ENCODE measurements around the gene JRKL.
A peak's percentile ranks its signal among the peaks of the same experiment; 100 is the strongest.

JRKL gene
- total RNA-seq = 5.0 to 13.9 reads per million in 2 donors

GRCh38 chr11:96389720-96390487 is at the start of gene JRKL, which contains the start of gene CCDC82:
TSS of gene JRKL (plus strand) at chr11:96390013. CDS start at chr11:96390650, 637 bp downstream.
TSS of gene CCDC82 (minus strand) at chr11:96389912. CDS start at chr11:96384747, 5,165 bp downstream.
- peak; percentile 94 to 98 (median 96) for DNase-seq

DNA sequence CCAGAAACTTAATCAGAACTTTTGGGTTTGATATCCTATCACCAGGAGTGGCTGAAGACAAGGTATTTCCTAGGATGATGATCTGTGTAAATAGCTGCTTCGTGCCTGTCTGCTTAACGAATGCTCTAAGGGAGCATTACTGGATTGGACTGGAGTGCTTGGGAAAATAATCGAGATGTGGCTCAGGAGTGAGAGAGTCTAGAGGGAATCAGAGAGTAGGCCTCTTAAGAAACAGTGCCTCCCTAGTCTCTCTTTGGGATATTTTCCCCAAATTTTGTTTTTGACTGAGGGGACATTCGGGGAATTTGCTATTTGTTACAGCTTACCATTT is 49.3 kb upstream of the JRKL start:
- peak in 1 of 5 experiments; percentile 9 for DNase-seq

DNA sequence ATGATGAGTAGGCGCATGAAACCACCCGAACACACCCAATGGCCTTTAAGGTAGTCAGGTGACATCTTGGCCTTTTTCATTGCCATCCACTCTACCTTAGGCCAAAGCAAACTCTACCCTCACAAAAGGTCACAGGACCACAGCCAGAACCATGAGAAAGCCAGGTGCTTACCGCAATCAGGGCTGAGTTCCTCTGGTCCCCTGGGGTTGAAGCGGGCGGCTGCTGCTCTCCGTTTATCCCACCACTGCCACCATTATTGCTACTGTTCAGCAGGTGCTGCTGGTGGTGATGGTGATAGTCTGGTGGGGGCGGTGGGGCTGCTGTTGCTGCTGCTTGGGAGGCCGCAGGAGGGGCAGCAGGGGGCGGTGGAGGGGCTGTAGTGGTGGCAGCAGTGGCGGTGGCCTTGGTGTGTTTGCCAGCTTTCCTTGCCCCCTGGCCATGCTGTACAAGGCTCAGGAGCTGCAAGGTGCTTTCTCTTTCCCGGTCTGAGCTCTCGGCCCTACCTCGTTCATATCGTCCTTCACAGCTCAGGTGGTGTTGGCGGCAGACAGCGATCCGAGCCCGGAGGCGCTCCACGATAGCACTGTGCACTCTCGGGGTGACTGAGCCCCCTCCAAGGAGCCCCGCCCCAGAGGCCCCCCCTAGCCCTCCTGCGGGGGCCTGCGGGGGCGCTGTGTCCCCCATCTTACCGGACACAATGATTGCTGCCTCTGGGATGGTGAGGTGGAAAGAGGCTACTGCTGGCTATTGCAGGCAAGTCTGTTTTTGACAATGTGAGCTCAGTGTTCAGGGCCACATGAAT is 48.4 kb upstream of the JRKL start:
- DNase-seq = peak; percentile 44 to 83 (median 65)

GRCh38 chr11:96342014-96342960 is 47.5 kb upstream of the JRKL start:
- peak in 1 of 5 experiments; percentile 34 for DNase-seq

- peak; percentile 71 to 95 (median 82) for DNase-seq
Observed at GRCh38 chr11:96342961-96343711, 46.7 kb upstream of the JRKL start, which contains the start of gene MAML2. TSS of gene MAML2 (minus strand) at chr11:96343195. CDS start at chr11:96341895, 1,300 bp downstream.

GRCh38 chr11:96356848-96357247 is 33.0 kb upstream of the JRKL start:
- no peak for DNase-seq

DNA sequence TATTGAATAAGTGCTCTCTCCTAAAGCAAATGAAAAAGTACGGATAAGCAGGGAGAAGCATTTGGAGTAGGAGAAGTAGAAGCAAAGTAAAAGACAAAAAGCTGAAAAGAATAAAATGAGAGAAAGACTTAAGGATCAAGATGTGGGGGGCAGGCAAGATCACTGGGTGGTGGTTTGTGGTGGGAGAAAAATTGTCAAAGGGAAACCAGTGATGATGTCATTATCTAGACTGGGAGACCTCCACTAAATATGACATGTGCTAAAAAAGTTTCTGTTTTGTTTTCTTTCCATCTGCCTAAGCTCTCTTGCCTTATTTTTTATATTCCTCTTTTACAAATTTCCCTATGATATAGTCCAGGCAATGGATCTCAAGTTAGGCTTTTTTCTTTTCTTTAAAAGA is 32.0 kb upstream of the JRKL start:
- DNase-seq = peak in 2 of 5 experiments; percentile 9 to 65

GRCh38 chr11:96358321-96358720 is 31.5 kb upstream of the JRKL start:
- DNase-seq = peak in 1 of 5 experiments; percentile 37

GRCh38 chr11:96361778-96362177 is 28.0 kb upstream of the JRKL start:
- DNase-seq = no peak

- DNase-seq = no peak
Observed at GRCh38 chr11:96365493-96365892, 24.3 kb upstream of the JRKL start.

GRCh38 chr11:96366024-96366423 is 23.8 kb upstream of the JRKL start:
- DNase-seq = no peak

- no peak for DNase-seq
Observed at GRCh38 chr11:96367342-96367741, 22.5 kb upstream of the JRKL start.

DNA sequence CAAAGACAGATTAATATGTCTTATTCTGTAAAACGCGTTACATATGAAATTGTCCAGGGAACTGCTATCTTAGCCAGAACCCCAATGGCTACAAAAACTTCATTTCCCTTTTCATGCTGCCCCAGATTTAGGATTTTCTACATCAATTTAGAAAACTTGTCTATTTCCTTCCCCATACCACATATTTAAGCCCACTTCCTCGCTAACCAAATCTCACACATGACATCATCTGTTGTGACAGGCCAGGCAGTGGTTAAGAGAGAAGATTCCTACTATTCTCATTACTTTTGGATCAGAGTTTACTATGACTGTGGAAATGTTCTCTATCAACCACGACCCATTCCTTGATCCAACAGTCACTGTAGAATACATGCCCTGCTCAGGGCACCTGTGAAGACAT is 16.0 kb upstream of the JRKL start:
- no peak for DNase-seq

DNA sequence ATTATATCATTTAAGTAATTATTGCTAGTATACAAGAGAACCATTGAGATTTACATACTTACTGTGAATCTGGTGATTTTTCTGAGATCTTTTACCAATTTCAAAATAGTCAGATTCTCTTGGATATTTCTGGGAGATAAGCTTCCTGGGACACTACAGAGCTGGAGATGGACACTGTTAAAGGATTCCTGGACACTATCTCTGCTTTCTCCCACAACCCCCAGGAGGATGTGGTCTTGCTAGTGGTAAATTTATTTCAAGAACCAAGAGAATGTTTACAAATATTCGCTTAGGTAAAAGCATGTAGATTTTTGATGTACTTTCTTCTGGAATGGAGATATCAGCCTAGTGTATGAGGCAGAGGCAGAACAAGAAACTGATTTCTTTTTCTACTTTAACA is 13.0 kb upstream of the JRKL start:
- DNase-seq = no peak

- DNase-seq = no peak
Observed at GRCh38 chr11:96384156-96384555, 5.7 kb upstream of the JRKL start.

- DNase-seq = no peak
Observed at GRCh38 chr11:96385187-96385586, 4.6 kb upstream of the JRKL start.

GRCh38 chr11:96388891-96389719 is 708 bp upstream of the JRKL start:
- peak in 1 of 5 experiments; percentile 10 for DNase-seq

DNA sequence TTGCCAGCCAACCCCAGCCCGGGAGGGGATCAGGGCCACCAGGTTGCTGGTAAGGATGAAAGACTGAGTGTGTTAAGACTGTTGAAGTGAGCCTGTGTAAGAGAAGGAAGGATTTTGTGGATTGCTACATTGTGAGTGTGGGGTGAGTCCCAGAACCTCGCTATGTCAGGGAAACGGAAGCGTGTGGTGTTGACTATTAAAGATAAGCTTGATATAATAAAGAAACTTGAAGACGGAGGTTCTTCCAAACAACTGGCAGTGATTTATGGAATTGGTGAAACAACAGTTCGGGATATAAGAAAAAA is 627 bp downstream of the JRKL start:
- DNase-seq = no peak

DNA sequence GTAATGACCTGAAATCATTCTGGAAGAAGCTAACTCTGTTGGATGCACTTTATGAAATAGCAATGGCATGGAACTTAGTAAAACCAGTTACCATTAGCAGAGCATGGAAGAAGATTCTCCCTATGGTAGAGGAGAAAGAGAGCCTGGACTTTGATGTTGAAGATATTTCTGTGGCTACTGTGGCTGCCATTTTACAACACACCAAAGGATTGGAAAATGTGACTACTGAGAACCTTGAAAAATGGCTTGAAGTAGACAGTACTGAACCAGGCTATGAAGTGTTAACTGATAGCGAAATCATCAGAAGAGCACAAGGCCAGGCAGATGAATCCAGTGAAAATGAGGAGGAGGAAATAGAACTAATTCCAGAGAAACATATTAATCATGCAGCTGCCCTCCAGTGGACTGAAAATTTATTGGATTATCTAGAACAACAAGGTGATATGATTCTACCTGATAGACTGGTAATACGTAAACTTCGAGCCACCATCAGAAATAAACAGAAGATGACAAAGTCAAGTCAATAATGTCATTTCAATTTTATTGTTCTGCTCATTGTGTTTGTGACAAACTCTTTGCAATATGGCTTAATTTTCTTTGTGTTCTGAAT is 2.0 kb downstream of the JRKL start:
- DNase-seq = no peak

DNA sequence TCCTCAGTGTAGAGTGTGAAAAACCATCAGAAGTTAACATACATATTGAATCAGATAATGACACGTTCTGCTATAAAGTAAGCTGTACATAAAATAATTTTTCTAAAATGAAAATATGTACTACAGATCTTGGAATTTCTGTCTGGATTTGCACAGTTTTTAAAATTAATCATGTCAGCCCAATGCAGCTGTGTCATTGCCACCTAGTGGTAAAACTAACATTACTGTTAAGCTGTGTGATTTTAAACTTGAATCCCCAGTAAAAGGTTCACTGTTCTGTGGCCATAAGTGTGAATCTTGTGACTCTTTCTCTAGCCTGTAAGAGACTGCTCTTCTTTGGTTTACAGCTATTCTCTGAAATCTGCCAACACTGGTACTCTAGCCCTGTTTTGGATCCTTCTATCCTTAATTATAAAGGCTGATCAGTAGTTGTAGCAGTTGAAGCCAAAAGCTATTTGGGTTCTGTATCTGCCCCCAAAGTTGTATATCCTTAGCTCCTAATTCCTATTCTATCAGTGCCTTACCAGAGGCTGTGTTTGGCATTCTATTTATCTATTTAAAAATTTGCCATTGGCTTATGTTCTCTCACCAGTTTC is 4.0 kb downstream of the JRKL start:
- DNase-seq = peak in 1 of 5 experiments; percentile 58

Measured in T-helper 2 cell (primary cell).